Adrenal gland (tissue), 5 donors: ENCODE measurements around the gene ABTB2.

Source experiments
- CTCF ChIP-seq, 6 experiments: fragments of 450-650 bp in 4 of 6; fragments of 200-600 bp in 2 of 6; sonication (generic) in 1 of 6; IDR thresholded peaks; 1 replicate in 5 of 6; 2 replicates in 1 of 6; pipeline versions ENCODE4 v1.5.1 to v1.8.0; 2016 to 2021; ENCODE audit warnings: antibody characterized with exemption in 6 of 6, mild to moderate bottlenecking in 2 of 6, moderate library complexity in 1 of 6
- POLR2A ChIP-seq, 2 donors: fragments of 450-650 bp; IDR thresholded peaks; one replicate each; pipeline ENCODE4 v1.6.1; 2017; ENCODE audit warnings: antibody characterized with exemption in 2 of 2, mild to moderate bottlenecking in 2 of 2, moderate library complexity in 1 of 2
- donor health status: DM: no; HTN: no; CAD: no.

- no peak for TF ChIP-seq CTCF (IDR thresholded peaks at IDR 0.05)
- TF ChIP-seq POLR2A (IDR thresholded peaks at IDR 0.05) = no peak
Measured at GRCh38 chr11:34261095-34261494, 96.7 kb downstream of the ABTB2 start.
